Spleen (tissue), 11 donors: ENCODE measurements around the gene MYO10. TPM values are rescaled to one million over a fixed set of nuclear protein-coding genes. Genes with fewer than 3 reads are reported as not detected.

Experiments used
- DNase-seq: peaks from one replicate; pipeline ENCODE4 v3.0.0-alpha.2; 2020
- H3K27ac ChIP-seq, 8 donors: fragments of 200-600 bp; sonication (generic) in 7 of 8; 1 replicate in 4 of 8; 2 replicates in 4 of 8; pipeline versions ENCODE4 v1.5.0 to v1.8.0; 2016 to 2021; ENCODE audit warnings: inconsistent platforms in 4 of 8, mild to moderate bottlenecking in 4 of 8, moderate library complexity in 1 of 8
- H3K27me3 ChIP-seq, 7 donors: fragments of 200-600 bp; sonication (generic) in 6 of 7; replicated peaks in 1 of 7; 1 replicate in 4 of 7; 2 replicates in 3 of 7; pipeline versions ENCODE4 v1.5.0 to v1.8.0; 2016 to 2021; ENCODE audit warnings: inconsistent platforms in 3 of 7, mild to moderate bottlenecking in 1 of 7
- H3K36me3 ChIP-seq, 6 donors: fragments of 200-600 bp; sonication (generic) in 5 of 6; 1 replicate in 4 of 6; 2 replicates in 2 of 6; pipeline versions ENCODE4 v1.5.0 to v1.8.0; 2016 to 2021; ENCODE audit warnings: inconsistent platforms in 2 of 6
- H3K4me1 ChIP-seq, 6 donors: fragments of 200-600 bp; sonication (generic) in 5 of 6; 1 replicate in 3 of 6; 2 replicates in 3 of 6; pipeline versions ENCODE4 v1.5.0 to v1.8.0; 2016 to 2021; ENCODE audit warnings: inconsistent platforms in 3 of 6
- H3K4me3 ChIP-seq, 8 donors: fragments of 200-600 bp; sonication (generic) in 7 of 8; 1 replicate in 4 of 8; 2 replicates in 4 of 8; pipeline versions ENCODE4 v1.5.0 to v1.8.0; 2016 to 2021; ENCODE audit warnings: inconsistent platforms in 4 of 8, mild to moderate bottlenecking in 4 of 8, moderate library complexity in 2 of 8
- H3K9me3 ChIP-seq, 8 donors: fragments of 200-600 bp; sonication (generic) in 7 of 8; 1 replicate in 4 of 8; 2 replicates in 4 of 8; pipeline versions ENCODE4 v1.5.0 to v1.8.0; 2016 to 2021; ENCODE audit warnings: inconsistent platforms in 4 of 8
- CTCF ChIP-seq, 11 experiments: fragments of 200-600 bp in 7 of 11; fragments of 450-650 bp in 4 of 11; sonication (generic) in 4 of 11; IDR thresholded peaks in 8 of 11; conservative IDR thresholded peaks in 3 of 11; 1 replicate in 7 of 11; 2 replicates in 4 of 11; pipeline versions ENCODE4 v1.4.0 to v1.8.0; 2016 to 2021; ENCODE audit warnings: antibody characterized with exemption in 11 of 11, inconsistent platforms in 4 of 11, mild to moderate bottlenecking in 1 of 11
- POLR2A ChIP-seq, 3 donors: fragments of 450-650 bp; IDR thresholded peaks; one replicate each; pipeline ENCODE4 v1.5.1; 2017; ENCODE audit warnings: antibody characterized with exemption in 3 of 3, mild to moderate bottlenecking in 1 of 3
- POLR2AphosphoS5 ChIP-seq, 3 donors: sonication (generic); formaldehyde crosslinking; IDR thresholded peaks; one replicate each; pipeline ENCODE4 v1.5.1; 2017; ENCODE audit warnings: antibody characterized with exemption in 3 of 3
- WGBS, 5 donors: extraction: QIAGEN DNeasy Blood & Tissue Kit in 3 of 5; methylation state at CpG; one replicate each; pipeline versions ENCODE4 v1.1.5 to v1.1.7; 2013 to 2018; 5-methylcytosine and 5-hydroxymethylcytosine counted together
- intact Hi-C: fragments of 100-400 bp; cut with DNase I; formaldehyde crosslinking; loops from one replicate; pipeline ENCODE4 v1.15.0; 2023; ENCODE audit warnings: low total_unique reads
- polyA plus RNA-seq, 3 donors: library from polyadenylated mRNA; stranded (reverse); fragments of 200-250 nt; gene quantifications; one replicate each; pipeline ENCODE4 v1.2.1, GENCODE V29; 2013
- total RNA-seq, 7 donors: library from RNA; depleted of rRNA in 3 of 7; stranded (reverse); fragments of >200 nt in 3 of 7; fragmentation: NEBNext Ultra II Directional in 4 of 7; extraction: Animal tissue kit (Norgen Biotek cat#: 25700) in 4 of 7; gene quantifications; one replicate each; pipeline versions ENCODE4 v1.1.0 to v1.2.1, GENCODE V29; 2016 to 2021
- donor health status: healthy with polysubstance abuse.
- donor health status: DM: no; HTN: no; CAD: no; lungs with moderate emphysema.
- donor health status: DM: no; HTN: no; CAD: no.
- donor health status: Bipolar disorder and iron deficiency.
- donor health status: healthy.
- donor health status: DM: no; HTN: no; CAD: no.
- donor health status: DM: yes; HTN: yes; CAD: no.

The MYO10 gene
- total and polyA plus RNA-seq, 10 donors, result 1.1 to 72.8 (median 32.7) TPM

GRCh38 chr5:16674750-16675149 lies 261.3 kb downstream of the MYO10 start:
- Histone ChIP-seq H3K4me3 (no peak overlapping the region), H3K27ac (no peak overlapping the region), H3K27me3 (no peaks in the 10 kb centered on the region), H3K4me1 (no peaks in the 10 kb centered on the region), H3K36me3 (peaks cover 0 to 99% (median 32%) of the 10 kb centered on the region in 6 donors), H3K9me3 (no peaks in the 10 kb centered on the region)
- intact Hi-C loops, result no loop called here
- 83 to 97% (median 89%) methylated on average over 5 to 8 of the region's 8 CpGs for WGBS, 5 donors
- no peak for TF ChIP-seq POLR2A (IDR thresholded peaks at IDR 0.05)
- TF ChIP-seq POLR2AphosphoS5 (IDR thresholded peaks at IDR 0.05), result no peak
- no peak for TF ChIP-seq CTCF (IDR thresholded peaks at IDR 0.05 in 8 of 11, conservative IDR thresholded peaks at IDR 0.05 in 3 of 11)
- DNase-seq, result no peak

GRCh38 chr5:16673241-16674201 lies 262.6 kb downstream of the MYO10 start:
- WGBS, 5 donors, result 79 to 84% (median 83%) methylated on average over 18 of the region's 18 CpGs
- Histone ChIP-seq H3K36me3 (peaks cover 0 to 90% (median 26%) of the 10 kb centered on the region in 6 donors), H3K27me3 (no peaks in the 10 kb centered on the region), H3K4me3 (no peak overlapping the region), H3K4me1 (no peaks in the 10 kb centered on the region), H3K27ac (no peak overlapping the region), H3K9me3 (no peaks in the 10 kb centered on the region)
- TF ChIP-seq CTCF (IDR thresholded peaks at IDR 0.05 in 8 of 11, conservative IDR thresholded peaks at IDR 0.05 in 3 of 11) (no peak), POLR2A (IDR thresholded peaks at IDR 0.05) (no peak), POLR2AphosphoS5 (IDR thresholded peaks at IDR 0.05) (no peak)
- no peak for DNase-seq
- intact Hi-C loops, result no loop called here

DNA sequence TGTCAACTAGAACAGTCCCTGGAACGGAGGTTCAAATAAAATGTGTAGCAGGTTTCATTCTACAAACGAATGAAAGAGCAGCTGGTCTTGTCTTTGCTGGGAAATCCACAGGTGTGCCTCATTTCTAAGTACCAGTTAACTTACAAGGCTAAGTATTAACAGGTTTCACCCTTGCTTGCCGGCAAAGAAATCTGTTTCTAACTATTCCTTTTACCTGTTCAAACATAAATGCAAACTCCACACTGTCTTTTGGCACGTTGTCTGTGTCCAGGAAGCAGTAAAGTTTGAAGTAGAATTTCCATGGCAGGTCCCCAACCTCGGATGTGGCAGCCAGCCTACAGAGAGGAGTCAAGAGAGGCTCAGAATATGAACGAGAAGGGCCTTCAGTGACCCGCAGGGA lies 264.9 kb downstream of the MYO10 start:
- H3K36me3 ChIP-seq, result peaks cover 0 to 90% (median 31%) of the 10 kb centered on the region in 6 donors
- no peak overlapping the region for H3K27ac ChIP-seq
- H3K27me3 ChIP-seq, result no peaks in the 10 kb centered on the region
- no peaks in the 10 kb centered on the region for H3K4me1 ChIP-seq
- TF ChIP-seq POLR2AphosphoS5 (IDR thresholded peaks at IDR 0.05), result no peak
- no peak for TF ChIP-seq POLR2A (IDR thresholded peaks at IDR 0.05)
- no peak for TF ChIP-seq CTCF (IDR thresholded peaks at IDR 0.05 in 8 of 11, conservative IDR thresholded peaks at IDR 0.05 in 3 of 11)
- DNase-seq, result no peak
- WGBS, 5 donors, result 78 to 83% (median 81%) methylated on average over 7 of the region's 7 CpGs
- H3K9me3 ChIP-seq, result no peaks in the 10 kb centered on the region
- intact Hi-C loops, result no loop called here
- H3K4me3 ChIP-seq, result no peak overlapping the region

DNA sequence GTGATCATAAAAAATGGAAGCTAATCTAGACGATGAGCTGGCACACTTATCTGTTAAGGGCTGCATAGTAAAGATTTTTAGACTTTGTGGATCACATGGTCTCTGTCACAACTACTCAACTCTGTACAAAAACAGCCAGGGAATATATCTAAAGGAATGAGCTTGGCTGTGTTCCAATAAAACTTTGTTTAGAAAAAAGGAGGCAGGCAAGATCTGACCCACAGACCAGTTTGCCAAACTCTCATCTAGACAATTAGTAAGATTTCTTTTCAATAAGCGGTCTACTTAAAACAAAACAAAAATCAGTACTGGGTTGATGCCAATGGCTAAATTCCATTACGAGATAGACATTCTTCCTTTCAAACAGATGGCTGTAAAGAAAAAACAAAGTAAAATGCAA lies 266.3 kb downstream of the MYO10 start:
- Histone ChIP-seq H3K4me3 (no peak overlapping the region), H3K4me1 (no peaks in the 10 kb centered on the region), H3K27ac (no peak overlapping the region), H3K27me3 (no peaks in the 10 kb centered on the region), H3K9me3 (no peaks in the 10 kb centered on the region), H3K36me3 (peaks cover 0 to 86% (median 23%) of the 10 kb centered on the region in 6 donors)
- intact Hi-C loops, result loop anchor here (10.0 kb wide), 1 partner anchor 175 kb away; no protein-coding TSS in a partner anchor
- no peak for DNase-seq
- WGBS, 5 donors, result 57 to 83% (median 78%) methylated on average over 3 of the region's 3 CpGs
- TF ChIP-seq CTCF (IDR thresholded peaks at IDR 0.05 in 8 of 11, conservative IDR thresholded peaks at IDR 0.05 in 3 of 11) (no peak), POLR2AphosphoS5 (IDR thresholded peaks at IDR 0.05) (no peak), POLR2A (IDR thresholded peaks at IDR 0.05) (no peak)
